Activated CD4-positive, alpha-beta T cell treated with anti-CD3 and anti-CD28 coated beads, Interleukin-2, amount 50 U/mL, for 48 hours (primary cell): ENCODE data around the gene PTPRN2.
"Not testable (repeated sequence)": the region's sequence is repeated elsewhere in the genome, so short reads cannot be mapped to it uniquely, and the experiment has no call there.

Experiments
- DNase-seq, 2 experiments: peaks; one replicate each; pipeline ENCODE4 v3.0.0-alpha.2; 2020

Gene PTPRN2

GRCh38 chr7:157500989-157501540, 1086.6 kb downstream of the PTPRN2 start:
- not testable (repeated sequence) for DNase-seq

DNA sequence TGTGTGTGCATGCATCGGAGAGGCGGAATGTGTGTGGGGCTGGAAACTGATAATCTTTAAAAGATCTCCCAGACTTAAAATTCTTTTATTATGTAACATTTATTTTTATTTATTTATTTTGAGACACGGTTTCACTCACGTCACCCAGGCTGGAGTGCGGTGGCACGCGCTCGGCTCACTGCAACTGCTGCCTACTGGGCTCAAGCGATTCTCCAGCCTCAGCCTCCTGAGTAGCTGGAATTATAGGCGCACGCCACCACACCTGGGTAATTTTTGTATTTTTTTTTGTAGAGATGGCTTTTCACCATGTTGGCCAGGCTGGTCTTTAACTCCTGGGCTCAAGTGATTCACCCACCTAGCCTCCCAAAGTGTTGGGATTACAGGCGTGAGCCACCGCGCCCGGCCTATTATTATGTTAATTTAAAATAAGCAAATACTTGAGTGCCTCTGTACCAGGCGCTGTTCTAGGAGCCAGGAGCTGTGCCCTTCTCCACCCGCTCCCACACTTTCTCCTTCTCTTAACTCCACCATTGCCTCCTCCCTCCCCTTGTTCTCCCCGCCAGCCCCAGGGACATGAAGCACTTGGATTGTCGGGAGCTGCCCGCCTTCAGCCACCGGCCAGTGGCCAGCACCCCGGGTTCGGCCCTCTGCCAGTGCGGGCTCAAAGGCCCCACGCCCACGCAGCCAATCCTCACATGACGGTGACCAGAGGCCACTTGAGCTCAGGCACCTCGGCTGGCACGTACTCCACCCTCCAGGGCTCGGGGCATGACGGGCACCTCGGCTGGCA, 1087.3 kb downstream of the PTPRN2 start:
- no peak for DNase-seq

DNA sequence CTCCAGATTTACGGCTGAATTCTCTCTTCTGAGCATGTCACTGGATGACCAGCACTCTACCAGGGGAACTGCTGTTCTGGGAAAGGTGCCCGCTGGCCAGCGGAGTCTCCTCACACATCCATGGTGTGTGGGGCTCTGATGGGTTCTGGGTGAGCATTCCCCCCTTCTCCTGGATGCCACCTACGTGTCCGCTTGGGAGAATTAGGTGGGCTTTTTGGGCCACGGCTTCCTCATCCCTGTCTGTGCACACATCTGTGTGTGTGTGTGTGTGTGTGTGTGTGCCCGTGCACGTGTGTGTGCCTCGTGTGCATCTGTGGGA, 1087.8 kb downstream of the PTPRN2 start:
- no peak for DNase-seq

DNA sequence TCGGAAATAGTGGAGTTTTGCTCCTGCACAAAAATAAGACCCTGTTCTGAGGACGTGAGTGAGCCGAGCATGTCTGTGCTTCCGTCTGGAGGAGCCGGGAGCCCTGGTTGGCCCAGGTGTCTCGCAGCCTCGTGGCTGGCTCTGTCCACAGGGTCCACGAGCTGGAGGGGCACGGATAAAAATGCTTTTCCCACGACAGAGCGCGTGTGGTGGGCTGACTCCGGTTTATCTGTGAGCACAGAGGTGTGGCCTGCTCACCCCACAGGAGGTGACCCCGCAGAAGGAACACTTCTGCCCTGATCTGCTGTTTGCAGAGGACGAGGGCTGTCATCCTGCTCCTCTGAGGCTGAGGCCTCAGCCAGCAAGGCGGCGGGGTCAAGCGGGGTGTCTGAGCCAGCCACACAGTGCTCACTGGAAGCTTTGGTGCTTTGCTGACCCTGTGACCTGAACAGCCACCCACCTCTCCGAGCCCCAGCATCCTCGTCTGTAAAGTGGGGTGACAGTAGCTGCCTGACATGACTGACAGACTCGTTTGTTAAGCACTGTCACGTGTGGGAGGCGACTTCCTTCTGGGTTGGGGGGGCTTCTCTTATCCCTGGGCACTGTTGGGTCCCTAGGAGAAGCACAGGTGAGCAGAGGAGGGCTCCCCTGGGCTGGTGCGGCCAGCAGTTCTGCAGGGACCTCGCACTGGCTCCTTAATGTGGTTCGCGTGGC, 1088.3 kb downstream of the PTPRN2 start:
- no peak for DNase-seq

- DNase-seq, result no peak
Measured at GRCh38 chr7:157498657-157499056, 1089.0 kb downstream of the PTPRN2 start.

GRCh38 chr7:157497744-157498651, 1089.6 kb downstream of the PTPRN2 start:
- no peak for DNase-seq

DNA sequence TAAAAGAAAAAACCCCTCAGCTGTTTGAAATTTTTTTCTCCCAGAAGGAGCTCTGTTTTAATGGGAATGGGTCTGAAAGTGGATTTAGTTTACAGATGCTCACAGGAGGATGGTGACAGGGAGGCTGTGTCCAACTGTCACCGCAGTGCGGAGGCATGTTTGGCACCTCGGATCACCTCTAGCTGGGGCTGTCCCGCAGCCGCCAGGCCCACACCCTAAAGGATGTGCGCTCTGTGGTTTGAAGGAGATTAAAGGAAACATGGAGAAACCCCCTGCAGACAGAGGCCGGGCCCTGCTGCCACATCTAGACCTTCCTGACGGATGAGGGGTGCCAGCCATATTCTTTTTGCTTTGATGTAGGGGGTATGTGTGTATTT, 1090.3 kb downstream of the PTPRN2 start:
- no peak for DNase-seq

DNA sequence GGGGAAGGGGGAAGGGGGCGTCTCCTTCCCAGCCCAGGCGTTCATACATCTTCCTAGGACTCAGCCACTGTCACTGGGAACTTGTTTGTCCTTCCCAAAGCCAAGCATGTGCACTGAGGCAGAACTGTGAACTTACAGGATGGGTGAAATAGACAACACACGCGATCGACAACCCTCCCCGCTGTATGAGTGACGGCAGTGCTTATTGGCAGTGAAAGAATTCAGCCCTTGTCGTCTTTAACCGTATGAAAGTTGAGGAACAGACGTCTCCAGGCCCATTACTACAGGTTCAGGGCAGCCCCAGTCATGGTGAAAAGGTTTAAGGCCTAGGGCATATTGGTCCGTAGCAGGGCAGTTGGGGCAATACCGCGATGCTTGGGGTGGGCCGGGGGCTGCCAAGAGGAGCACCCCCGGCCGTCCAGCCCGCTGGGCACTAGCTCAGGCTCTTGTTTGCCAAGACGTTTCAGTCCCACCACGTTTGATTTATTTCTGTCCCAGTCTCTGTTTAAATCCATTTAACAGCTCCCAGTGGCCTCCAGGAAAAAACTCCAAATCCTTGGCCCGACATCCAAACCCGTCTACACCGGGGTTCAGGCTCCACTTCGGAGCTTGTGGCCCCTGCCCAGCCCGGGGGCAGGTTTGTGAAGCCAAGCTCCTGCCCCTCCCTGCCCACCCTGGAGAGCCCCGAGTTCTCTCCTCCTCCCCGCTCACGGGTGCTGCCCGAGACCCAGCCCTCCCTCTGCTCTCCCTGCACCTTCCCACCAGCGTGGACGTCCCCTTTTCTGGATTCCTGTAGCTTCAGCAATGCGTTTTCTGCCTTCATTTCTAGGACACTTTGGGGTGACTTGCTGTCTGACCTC, 1091.0 kb downstream of the PTPRN2 start:
- peak in 1 of 2 experiments; percentile 2 for DNase-seq

DNA sequence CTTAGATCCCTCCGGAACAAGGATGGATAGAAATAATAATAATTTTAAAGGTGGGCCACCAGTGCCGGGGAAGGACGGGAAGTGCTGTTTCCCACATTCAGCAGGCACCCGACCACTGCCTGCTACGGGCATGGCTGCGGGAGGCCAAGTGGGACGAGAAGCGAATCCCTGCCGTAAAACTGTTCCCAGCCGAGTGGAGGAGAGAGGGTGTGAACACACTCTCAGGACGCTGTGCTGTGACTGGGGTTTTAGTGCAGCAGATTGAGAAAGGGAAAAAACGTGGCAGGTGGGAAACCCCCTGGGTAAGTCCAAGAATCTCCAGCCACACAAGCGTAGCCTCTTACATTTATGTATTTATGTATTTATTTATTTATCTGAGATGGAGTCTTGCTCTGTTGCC, 1092.0 kb downstream of the PTPRN2 start:
- DNase-seq, result peak in 1 of 2 experiments; percentile 45

DNA sequence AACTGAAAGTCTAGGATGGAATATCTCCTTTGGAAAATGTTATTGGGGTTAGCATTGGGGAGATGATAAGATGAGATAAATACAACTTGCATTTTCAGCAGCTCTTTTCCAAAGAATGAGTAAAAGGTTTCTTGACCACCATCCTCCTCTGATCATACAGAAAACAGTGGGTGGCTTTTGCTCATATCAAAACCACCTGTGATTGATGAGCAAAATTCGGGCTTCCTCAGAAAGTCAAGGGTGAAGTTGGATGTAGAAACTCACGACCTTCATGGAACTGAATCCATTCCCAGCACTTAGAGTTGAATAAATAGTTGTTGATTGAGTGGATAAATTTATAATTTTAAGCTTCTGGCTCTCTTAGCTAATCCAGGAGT, 1092.5 kb downstream of the PTPRN2 start:
- DNase-seq, result no peak

- no peak for DNase-seq
Measured at GRCh38 chr7:157494506-157495176, 1093.0 kb downstream of the PTPRN2 start.

GRCh38 chr7:157493776-157494175, 1093.8 kb downstream of the PTPRN2 start:
- DNase-seq, result no peak

- DNase-seq, result no peak
Measured at GRCh38 chr7:157493017-157493416, 1094.6 kb downstream of the PTPRN2 start.

GRCh38 chr7:157490465-157490912, 1097.1 kb downstream of the PTPRN2 start:
- peak; percentile 26 to 56 for DNase-seq

DNA sequence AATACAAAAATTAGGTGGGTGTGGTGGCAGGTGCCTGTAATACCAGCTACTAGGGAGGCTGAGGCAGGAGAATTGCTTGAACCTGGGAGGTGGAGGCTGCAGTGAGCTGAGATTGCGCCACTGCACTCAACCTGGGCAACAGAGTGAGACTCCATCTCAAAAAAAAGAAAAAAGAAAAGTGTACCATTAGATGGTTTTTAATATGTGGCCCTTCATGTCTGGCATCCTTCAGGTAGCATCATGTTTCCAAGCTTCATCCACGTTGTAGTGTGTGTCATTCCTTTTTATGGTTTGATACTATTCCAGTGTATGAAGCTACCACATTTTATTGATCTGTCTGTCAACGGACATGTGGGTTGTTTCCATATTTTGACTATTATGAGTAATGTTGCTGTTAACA, 1097.8 kb downstream of the PTPRN2 start:
- not testable (repeated sequence) for DNase-seq
